CD14-positive monocyte (primary cell): ENCODE measurements around the gene ANKRD55. TPM values are rescaled to one million over a fixed set of nuclear protein-coding genes. Genes with fewer than 3 reads are reported as not detected.

ENCODE experiments used
- DNase-seq, 3 donors: peaks; one replicate each; pipeline ENCODE4 v3.0.0-alpha.2; 2011 to 2022
- H2AFZ ChIP-seq: 2 replicates; pipeline ENCODE4 v1.6.0; 2012; ENCODE audit warnings: mild to moderate bottlenecking, low read depth, low read length, inconsistent platforms; ENCODE audit not compliant: insufficient read depth, poor library complexity, severe bottlenecking
- H3K27ac ChIP-seq, 2 donors: 1 replicate in 1 of 2; 2 replicates in 1 of 2; pipeline ENCODE4 v1.5.1; 2012 to 2013; ENCODE audit warnings: low read length in 2 of 2, control low read depth in 1 of 2, inconsistent platforms in 1 of 2, low read depth in 1 of 2, mild to moderate bottlenecking in 1 of 2
- H3K27me3 ChIP-seq, 2 donors: one replicate each; pipeline versions ENCODE4 v1.6.0 to v1.6.1; 2011 to 2013; ENCODE audit warnings: low read length in 2 of 2; ENCODE audit not compliant: control insufficient read depth in 2 of 2, insufficient read depth in 2 of 2
- H3K36me3 ChIP-seq, 2 donors: replicated peaks in 1 of 2; 1 replicate in 1 of 2; 2 replicates in 1 of 2; pipeline versions ENCODE4 v1.5.1 to v1.6.1; 2012 to 2013; ENCODE audit warnings: low read length in 2 of 2, control low read depth in 1 of 2, inconsistent platforms in 1 of 2, mild to moderate bottlenecking in 1 of 2; ENCODE audit not compliant: insufficient read depth in 2 of 2, control insufficient read depth in 1 of 2
- H3K4me1 ChIP-seq, 2 donors: 1 replicate in 1 of 2; 2 replicates in 1 of 2; pipeline versions ENCODE4 v1.5.1 to v1.6.1; 2012 to 2013; ENCODE audit warnings: low read length in 2 of 2, control low read depth in 1 of 2, inconsistent platforms in 1 of 2, mild to moderate bottlenecking in 1 of 2, moderate library complexity in 1 of 2; ENCODE audit not compliant: insufficient read depth in 2 of 2, control insufficient read depth in 1 of 2
- H3K4me2 ChIP-seq: replicated peaks from 2 replicates; pipeline ENCODE3; 2012; ENCODE audit warnings: low read length, moderate library complexity, mild to moderate bottlenecking; ENCODE audit not compliant: poor library complexity, severe bottlenecking; ENCODE audit errors: extremely low read depth
- H3K4me3 ChIP-seq, 3 experiments: fragments of 200-600 bp in 1 of 3; sonication (generic) in 1 of 3; replicated peaks in 1 of 3; 1 replicate in 2 of 3; 2 replicates in 1 of 3; pipeline ENCODE4 v1.5.1; 2011 to 2013; ENCODE audit warnings: low read length in 3 of 3, mild to moderate bottlenecking in 3 of 3, control low read depth in 2 of 3, low read depth in 2 of 3, inconsistent platforms in 1 of 3, moderate library complexity in 1 of 3
- H3K79me2 ChIP-seq: 2 replicates; pipeline ENCODE4 v1.6.0; 2012; ENCODE audit warnings: mild to moderate bottlenecking, control low read depth, inconsistent platforms, low read length, moderate library complexity; ENCODE audit not compliant: insufficient read depth
- H3K9ac ChIP-seq: 2 replicates; pipeline ENCODE4 v1.6.0; 2017; ENCODE audit warnings: low read length, mild to moderate bottlenecking; ENCODE audit not compliant: insufficient read depth, poor library complexity, severe bottlenecking
- H3K9me3 ChIP-seq, 2 donors: replicated peaks in 1 of 2; 1 replicate in 1 of 2; 2 replicates in 1 of 2; pipeline versions ENCODE4 v1.5.1 to v1.6.1; 2012 to 2013; ENCODE audit warnings: low read length in 2 of 2, control low read depth in 1 of 2; ENCODE audit not compliant: control insufficient read depth in 1 of 2, insufficient read depth in 1 of 2
- H4K20me1 ChIP-seq: 2 replicates; pipeline ENCODE4 v1.6.0; 2012; ENCODE audit warnings: mild to moderate bottlenecking, low read length, control low read depth, moderate library complexity; ENCODE audit not compliant: insufficient read depth
- H3K27ac Mint-ChIP-seq, 7 donors: one replicate each; pipeline ENCODE4 v1.8.0; 2020; ENCODE audit warnings: mild to moderate bottlenecking in 7 of 7, mixed read lengths in 7 of 7, moderate library complexity in 6 of 7, inconsistent platforms in 2 of 7
- H3K27me3 Mint-ChIP-seq, 3 donors: one replicate each; pipeline ENCODE4 v1.8.0; 2021 to 2022; ENCODE audit warnings: low read depth in 3 of 3, mild to moderate bottlenecking in 3 of 3, mixed read lengths in 3 of 3, moderate library complexity in 3 of 3, inconsistent platforms in 1 of 3
- H3K36me3 Mint-ChIP-seq, 2 donors: one replicate each; pipeline ENCODE4 v1.8.0; 2020; ENCODE audit warnings: mixed read lengths in 2 of 2, inconsistent platforms in 1 of 2, mild to moderate bottlenecking in 1 of 2
- H3K4me1 Mint-ChIP-seq: one replicate; pipeline ENCODE4 v1.8.0; 2020; ENCODE audit warnings: mild to moderate bottlenecking, mixed read lengths
- H3K4me3 Mint-ChIP-seq, 2 donors: one replicate each; pipeline ENCODE4 v1.8.0; 2020; ENCODE audit warnings: mild to moderate bottlenecking in 2 of 2, mixed read lengths in 2 of 2, moderate library complexity in 1 of 2
- H3K9me3 Mint-ChIP-seq, 7 donors: one replicate each; pipeline ENCODE4 v1.8.0; 2020 to 2022; ENCODE audit warnings: mixed read lengths in 7 of 7, mild to moderate bottlenecking in 6 of 7, moderate library complexity in 6 of 7, inconsistent platforms in 2 of 7
- WGBS: methylation state at CpG from one replicate; pipeline ENCODE4 v1.1.5; 2013; ENCODE audit warnings: missing lambda C conversion rate; ENCODE audit not compliant: insufficient coverage; 5-methylcytosine and 5-hydroxymethylcytosine counted together
- intact Hi-C, 2 donors: fragments of 100-400 bp; cut with micrococcal nuclease; formaldehyde crosslinking; loops; one replicate each; pipeline versions ENCODE4 v1.15.0 to v1.15.1; 2023
- polyA plus RNA-seq, 3 donors: library from polyadenylated mRNA; depleted of rRNA in 1 of 3; unstranded in 2 of 3; stranded (reverse) in 1 of 3; fragments of 300-500 nt in 2 of 3; fragments of >200 nt in 1 of 3; fragmentation: Illumina TruSeq in 2 of 3; gene quantifications; 1 replicate in 2 of 3; 2 replicates in 1 of 3; pipeline ENCODE4 v1.2.3, GENCODE V29; 2012 to 2021
- TF ChIP-seq, protein P1 (sequence below): fragments of 200-600 bp; IDR thresholded peaks from one replicate; pipeline ENCODE4 v1.8.0; 2022; ENCODE audit warnings: antibody characterized with exemption, mild to moderate bottlenecking

The ANKRD55 gene
- polyA plus RNA-seq, 3 donors = 0.20 to 0.55 (median 0.28) TPM

DNA sequence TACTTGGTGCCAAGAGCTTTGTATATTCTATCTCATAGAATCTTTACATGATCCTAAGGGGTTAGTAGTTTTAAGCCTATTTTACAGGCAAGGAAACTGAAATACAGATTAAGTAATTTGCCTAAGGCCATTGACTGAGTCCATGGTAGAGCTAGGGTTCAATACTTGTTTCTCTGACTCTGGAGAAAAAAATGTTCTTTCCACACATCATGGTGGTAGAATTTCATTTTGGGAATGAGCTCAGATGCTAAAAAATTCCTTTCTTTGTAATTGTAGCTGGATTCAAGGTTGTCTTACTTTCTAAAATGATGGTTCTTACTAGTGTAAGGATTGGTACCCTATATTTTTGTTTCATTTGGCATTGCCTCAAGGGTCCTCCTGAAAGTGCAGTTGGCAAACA, 86.0 kb downstream of the ANKRD55 start:
- peaks cover 56 to 66% of the 10 kb centered on the region in 2 donors for H3K4me1 ChIP-seq
- no peaks in the 10 kb centered on the region for H3K27me3 ChIP-seq
- Mint-ChIP-seq H3K27ac (peak overlapping the region in 3 of 7 donors; percentile 30 to 68 (median 35)), H3K27me3 (peaks cover 0 to 1% (median 0%) of the 10 kb centered on the region in 3 donors), H3K4me3 (no peak overlapping the region), H3K36me3 (no peaks in the 10 kb centered on the region), H3K4me1 (peaks cover 60% of the 10 kb centered on the region), H3K9me3 (no peaks in the 10 kb centered on the region)
- no peaks in the 10 kb centered on the region for H3K36me3 ChIP-seq
- peak overlapping the region in 1 of 2 donors; percentile 61 for H3K27ac ChIP-seq
- intact Hi-C loops = loop anchor here (5.0 to 10.0 kb wide), 2 partner anchors 35 to 72 kb away; no protein-coding TSS in a partner anchor
- H3K79me2 ChIP-seq = no peaks in the 10 kb centered on the region
- no peak overlapping the region for H2AFZ ChIP-seq
- TF ChIP-seq, protein P1, sequence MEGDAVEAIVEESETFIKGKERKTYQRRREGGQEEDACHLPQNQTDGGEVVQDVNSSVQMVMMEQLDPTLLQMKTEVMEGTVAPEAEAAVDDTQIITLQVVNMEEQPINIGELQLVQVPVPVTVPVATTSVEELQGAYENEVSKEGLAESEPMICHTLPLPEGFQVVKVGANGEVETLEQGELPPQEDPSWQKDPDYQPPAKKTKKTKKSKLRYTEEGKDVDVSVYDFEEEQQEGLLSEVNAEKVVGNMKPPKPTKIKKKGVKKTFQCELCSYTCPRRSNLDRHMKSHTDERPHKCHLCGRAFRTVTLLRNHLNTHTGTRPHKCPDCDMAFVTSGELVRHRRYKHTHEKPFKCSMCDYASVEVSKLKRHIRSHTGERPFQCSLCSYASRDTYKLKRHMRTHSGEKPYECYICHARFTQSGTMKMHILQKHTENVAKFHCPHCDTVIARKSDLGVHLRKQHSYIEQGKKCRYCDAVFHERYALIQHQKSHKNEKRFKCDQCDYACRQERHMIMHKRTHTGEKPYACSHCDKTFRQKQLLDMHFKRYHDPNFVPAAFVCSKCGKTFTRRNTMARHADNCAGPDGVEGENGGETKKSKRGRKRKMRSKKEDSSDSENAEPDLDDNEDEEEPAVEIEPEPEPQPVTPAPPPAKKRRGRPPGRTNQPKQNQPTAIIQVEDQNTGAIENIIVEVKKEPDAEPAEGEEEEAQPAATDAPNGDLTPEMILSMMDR = no peak
- no peak for DNase-seq
- peak overlapping the region; percentile 56 for H3K4me2 ChIP-seq
- no peak overlapping the region for H3K9ac ChIP-seq
- H3K4me3 ChIP-seq = peak overlapping the region in 1 of 3 experiments; percentile 49
- no peaks in the 10 kb centered on the region for H4K20me1 ChIP-seq
- no peaks in the 10 kb centered on the region for H3K9me3 ChIP-seq

DNA sequence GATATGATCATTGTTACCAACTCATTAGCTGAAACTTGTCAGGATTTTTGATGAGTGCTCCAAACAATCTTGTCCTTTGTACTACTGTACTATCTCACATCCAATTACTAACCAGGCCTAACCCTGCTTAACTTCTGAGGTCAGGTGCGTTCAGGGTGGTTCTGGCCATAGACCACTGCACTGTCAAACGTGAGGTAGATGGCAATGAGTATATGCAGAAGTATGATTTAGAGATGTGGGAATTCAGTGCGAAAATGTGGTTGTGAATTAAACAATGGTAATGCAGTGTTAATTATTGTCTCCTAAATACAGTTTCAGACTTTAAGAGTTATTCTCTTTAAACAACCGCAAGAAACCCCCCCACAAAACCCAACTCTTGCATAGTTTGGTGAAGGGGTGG, 86.5 kb downstream of the ANKRD55 start:
- Mint-ChIP-seq H3K9me3 (no peaks in the 10 kb centered on the region), H3K27me3 (peaks cover 0 to 1% (median 0%) of the 10 kb centered on the region in 3 donors), H3K27ac (peak overlapping the region in 2 of 7 donors; percentile 10 to 66), H3K4me3 (no peak overlapping the region), H3K4me1 (peaks cover 60% of the 10 kb centered on the region), H3K36me3 (no peaks in the 10 kb centered on the region)
- no peak for DNase-seq
- no peaks in the 10 kb centered on the region for H3K79me2 ChIP-seq
- H3K9me3 ChIP-seq = no peaks in the 10 kb centered on the region
- no peak overlapping the region for H2AFZ ChIP-seq
- no peak overlapping the region for H3K9ac ChIP-seq
- H3K36me3 ChIP-seq = no peaks in the 10 kb centered on the region
- no peaks in the 10 kb centered on the region for H3K27me3 ChIP-seq
- TF ChIP-seq, protein P1 = no peak
- H3K27ac ChIP-seq = peak overlapping the region in 1 of 2 donors; percentile 61
- intact Hi-C loops = loop anchor here (5.0 to 10.0 kb wide), 2 partner anchors 36 to 72 kb away; no protein-coding TSS in a partner anchor
- no peaks in the 10 kb centered on the region for H4K20me1 ChIP-seq
- H3K4me3 ChIP-seq = no peak overlapping the region
- WGBS = no CpG with 5 or more reads among the region's 4 CpGs
- H3K4me2 ChIP-seq = peak overlapping the region; percentile 56
- H3K4me1 ChIP-seq = peaks cover 52 to 62% of the 10 kb centered on the region in 2 donors
